Measurements from ENCODE around the gene KRT35. TPM values are rescaled to one million over a fixed set of nuclear protein-coding genes. Genes with fewer than 3 reads are reported as not detected.

Gene KRT35
- total and polyA plus RNA-seq, 2 of the 13 experiments (the other 11 are each of a cell fraction or from before 2014, with no cell fraction given): not detected

DNA sequence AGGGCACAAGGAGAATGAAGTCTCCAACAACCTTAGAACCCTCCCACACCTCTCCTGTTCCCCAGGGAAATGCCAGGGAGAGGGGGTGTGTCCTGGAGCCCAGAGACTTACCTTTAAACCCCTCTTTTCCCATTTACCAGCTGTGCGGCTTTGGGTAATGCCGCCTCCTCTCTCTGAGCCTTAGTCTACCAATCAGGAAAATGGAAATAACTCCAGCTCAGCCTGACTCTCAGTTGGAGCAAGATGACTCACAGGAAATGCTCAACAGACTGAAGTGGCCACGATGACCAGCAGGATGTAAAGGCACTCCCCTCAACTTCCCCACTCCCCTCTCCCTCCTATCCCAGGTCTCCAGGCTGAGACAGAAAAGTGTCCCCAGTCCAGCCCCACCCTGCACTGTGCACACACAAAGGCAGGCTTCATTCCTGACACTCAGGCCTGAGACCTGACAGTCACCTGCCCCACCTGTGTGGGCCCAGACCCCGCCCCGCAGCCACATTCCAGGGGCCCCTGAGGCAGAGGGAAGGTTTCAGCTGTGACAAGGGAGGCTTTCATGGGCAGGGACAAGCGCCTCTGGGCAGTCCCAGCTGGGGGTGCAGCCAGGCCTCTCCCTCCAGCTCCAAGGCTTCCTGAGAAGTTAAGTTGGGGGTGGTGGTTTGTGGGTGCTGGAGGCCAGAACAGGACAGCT is 40.8 kb upstream of the KRT35 start (continued):
- TF ChIP-seq LRRFIP1 (CRISPR knock-in tag; conservative IDR thresholded peaks at IDR 0.05) (no peak), ZNF569 (CRISPR knock-in tag; IDR thresholded peaks at IDR 0.05; ENCODE audit: borderline replicate concordance) (no peak), SP4 (CRISPR knock-in tag; IDR thresholded peaks at IDR 0.05) (no peak), SKIL (CRISPR knock-in tag; IDR thresholded peaks at IDR 0.05; ENCODE audit: borderline replicate concordance) (no peak), TGIF2 (CRISPR knock-in tag; IDR thresholded peaks at IDR 0.05) (no peak), GPN1 (CRISPR knock-in tag; IDR thresholded peaks at IDR 0.05; ENCODE audit: borderline replicate concordance) (no peak), PAWR (CRISPR knock-in tag; IDR thresholded peaks at IDR 0.05; ENCODE audit: borderline replicate concordance) (no peak), ZNF598 (CRISPR knock-in tag; IDR thresholded peaks at IDR 0.05; ENCODE audit: borderline replicate concordance) (no peak), ZNF724P (CRISPR knock-in tag; IDR thresholded peaks at IDR 0.05; ENCODE audit: borderline replicate concordance) (no peak), TFAP4 (IDR thresholded peaks at IDR 0.05; ENCODE audit: borderline replicate concordance, low read depth) (0 out of 2 replicates have a peak, but pooled peaks have one; percentile 44), GZF1 (CRISPR knock-in tag; IDR thresholded peaks at IDR 0.05) (no peak), SIX1 (CRISPR knock-in tag; IDR thresholded peaks at IDR 0.05; ENCODE audit: borderline replicate concordance) (no peak), ZGPAT (CRISPR knock-in tag; IDR thresholded peaks at IDR 0.05) (0 out of 2 replicates have a peak, but pooled peaks have one; percentile 23), ZNF614 (CRISPR knock-in tag; IDR thresholded peaks at IDR 0.05; ENCODE audit: borderline replicate concordance) (no peak), SMAD9 (CRISPR knock-in tag; IDR thresholded peaks at IDR 0.05) (no peak), ZNF75D (CRISPR knock-in tag; IDR thresholded peaks at IDR 0.05; ENCODE audit: borderline replicate concordance) (no peak), ZNF777 (CRISPR knock-in tag; IDR thresholded peaks at IDR 0.05) (no peak), RBM22 (optimal IDR thresholded peaks at IDR 0.05; ENCODE audit: low read length) (no peak), NPAS2 (CRISPR knock-in tag; IDR thresholded peaks at IDR 0.05; ENCODE audit: borderline replicate concordance) (no peak)
